GM21825 (cell line): ENCODE data around the gene FAM131A.

Experiments used
- ATAC-seq: cut with Tn5 transposase; IDR thresholded peaks from one replicate; pipeline ENCODE4 v1.9.1; 2021; ENCODE audit warnings: mild to moderate bottlenecking, moderate library complexity; ENCODE audit not compliant: unreplicated experiment

Gene FAM131A

DNA sequence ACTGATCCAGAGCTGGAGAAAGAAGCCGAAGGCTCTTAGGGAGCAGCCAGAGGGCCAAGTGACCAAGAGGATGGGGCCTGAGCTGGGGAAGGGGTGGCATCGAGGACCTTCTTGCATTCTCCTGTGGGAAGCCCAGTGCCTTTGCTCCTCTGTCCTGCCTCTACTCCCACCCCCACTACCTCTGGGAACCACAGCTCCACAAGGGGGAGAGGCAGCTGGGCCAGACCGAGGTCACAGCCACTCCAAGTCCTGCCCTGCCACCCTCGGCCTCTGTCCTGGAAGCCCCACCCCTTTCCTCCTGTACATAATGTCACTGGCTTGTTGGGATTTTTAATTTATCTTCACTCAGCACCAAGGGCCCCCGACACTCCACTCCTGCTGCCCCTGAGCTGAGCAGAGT lies 52.0 kb downstream of the FAM131A start:
- no peak for ATAC-seq

- no peak for ATAC-seq
Measured at GRCh38 chr3:184389935-184390528, 52.6 kb downstream of the FAM131A start.

GRCh38 chr3:184391266-184391665 lies 53.9 kb downstream of the FAM131A start:
- ATAC-seq = no peak

DNA sequence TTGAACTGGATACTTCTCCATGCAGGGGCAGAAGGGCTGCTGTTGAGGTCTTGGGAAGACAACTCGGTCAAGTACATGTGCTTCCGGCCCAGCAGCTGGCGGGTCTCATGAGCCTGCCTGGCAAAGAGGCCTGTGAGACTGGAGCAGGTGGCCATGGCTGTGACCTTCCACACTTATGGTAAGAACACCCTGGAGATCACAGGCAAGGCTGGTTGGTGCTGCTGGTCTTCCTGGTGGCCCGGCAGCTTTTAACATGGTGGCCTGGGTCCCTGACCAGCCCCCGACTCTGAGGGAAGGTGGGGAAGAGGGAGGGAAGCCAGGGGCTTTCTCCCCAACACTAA lies 57.9 kb downstream of the FAM131A start:
- ATAC-seq = no peak
